Endothelial cell of umbilical vein (primary cell): ENCODE results near the gene COTL1. TPM values are rescaled to one million over a fixed set of nuclear protein-coding genes. Genes with fewer than 3 reads are reported as not detected.

ENCODE experiments used
- BruUV-seq: library from RNA; stranded (reverse); fragments of 400-500 nt; replicated peaks from 2 replicates; lab custom pipeline; 2021; lab: Mats Ljungman, UMichigan
- CTCF ChIA-PET: fragments of 300-600, 350-600 bp; sonication (Branson Sonifier 250); formaldehyde crosslinking; loops from one replicate; lab custom pipeline; 2021; ENCODE audit warnings: antibody characterized with exemption, inconsistent platforms; lab: Charles Lee
- POLR2A ChIA-PET: fragments of 300-600, 350-600 bp; sonication (Branson Sonifier 250); formaldehyde crosslinking; loops from one replicate; lab custom pipeline; 2021; ENCODE audit warnings: antibody characterized with exemption, inconsistent platforms; lab: Charles Lee
- DNase-seq: peaks from one replicate; pipeline ENCODE4 v3.0.0-alpha.2; 2011; ENCODE audit warnings: low read depth, low spot score
- FAIRE-seq: peaks from 2 replicates; lab custom pipeline; 2011; peaks lifted over from hg19 to GRCh38; lab: Jason Lieb, UNC
- H2AFZ ChIP-seq: 2 replicates; pipeline ENCODE4 v1.6.0; 2012; ENCODE audit warnings: low read depth, low read length, control low read depth, inconsistent platforms
- H3K27ac ChIP-seq: 2 replicates; pipeline ENCODE4 v1.5.1; 2011; ENCODE audit warnings: low read depth, mild to moderate bottlenecking, control low read depth, low read length, moderate library complexity; ENCODE audit not compliant: insufficient read depth
- H3K27me3 ChIP-seq, 2 experiments: 2 replicates each; pipeline versions ENCODE4 v1.6.0 to v1.6.1; 2011; ENCODE audit warnings: low read length in 2 of 2, mixed read lengths in 1 of 2; ENCODE audit not compliant: control insufficient read depth in 2 of 2, insufficient read depth in 2 of 2
- H3K36me3 ChIP-seq, 2 experiments: 2 replicates in 1 of 2; 3 replicates in 1 of 2; pipeline ENCODE4 v1.5.1; 2011; ENCODE audit warnings: low read length in 2 of 2, mild to moderate bottlenecking in 1 of 2, moderate library complexity in 1 of 2; ENCODE audit not compliant: control insufficient read depth in 2 of 2, insufficient read depth in 2 of 2; ENCODE audit errors: extremely low read depth in 1 of 2
- H3K4me1 ChIP-seq: 3 replicates; pipeline ENCODE4 v1.5.1; 2011; ENCODE audit warnings: mild to moderate bottlenecking, low read length; ENCODE audit not compliant: control insufficient read depth, insufficient read depth; ENCODE audit errors: extremely low read depth
- H3K4me2 ChIP-seq: 2 replicates; pipeline ENCODE4 v1.6.1; 2011; ENCODE audit warnings: low read length, control low read depth, mixed read lengths; ENCODE audit not compliant: insufficient read depth
- H3K4me3 ChIP-seq, 3 experiments: fragments of 200-600 bp in 1 of 3; sonication (generic), shearing (Covaris generic) in 1 of 3; replicated peaks in 1 of 3; 2 replicates each; pipeline ENCODE4 v1.5.1; 2011 to 2016; ENCODE audit warnings: control low read depth in 3 of 3, low read length in 3 of 3, mild to moderate bottlenecking in 2 of 3, inconsistent platforms in 1 of 3, low read depth in 1 of 3, moderate library complexity in 1 of 3; ENCODE audit not compliant: insufficient read depth in 1 of 3
- H3K79me2 ChIP-seq: 2 replicates; pipeline ENCODE4 v1.6.0; 2012; ENCODE audit warnings: low read length, inconsistent platforms; ENCODE audit not compliant: control insufficient read depth, insufficient read depth
- H3K9ac ChIP-seq: replicated peaks from 2 replicates; pipeline ENCODE3; 2011; ENCODE audit warnings: low read length, control low read depth; ENCODE audit not compliant: insufficient read depth; ENCODE audit errors: extremely low read depth
- H3K9me1 ChIP-seq: replicated peaks from 3 replicates; pipeline ENCODE4 v1.6.0; 2011; ENCODE audit warnings: mild to moderate bottlenecking, low read length; ENCODE audit not compliant: control insufficient read depth, insufficient read depth; ENCODE audit errors: extremely low read depth
- H3K9me3 ChIP-seq: replicated peaks from 2 replicates; pipeline ENCODE4 v1.5.1; 2012; ENCODE audit warnings: low read length, inconsistent platforms; ENCODE audit not compliant: control insufficient read depth, insufficient read depth
- H4K20me1 ChIP-seq: replicated peaks from 2 replicates; pipeline ENCODE3; 2011; ENCODE audit warnings: mild to moderate bottlenecking, low read length; ENCODE audit not compliant: control insufficient read depth, insufficient read depth; ENCODE audit errors: extremely low read depth
- EZH2 ChIP-seq: IDR thresholded peaks from 2 replicates; pipeline ENCODE4 v1.6.1; 2012; ENCODE audit warnings: borderline replicate concordance, low read depth, mild to moderate bottlenecking, moderate library complexity, low read length, inconsistent platforms; ENCODE audit not compliant: severe bottlenecking
- FOS ChIP-seq: IDR thresholded peaks from 2 replicates; pipeline ENCODE4 v1.6.1; 2011; ENCODE audit warnings: mild to moderate bottlenecking, low read length, moderate library complexity, borderline replicate concordance; ENCODE audit not compliant: insufficient read depth
- GATA2 ChIP-seq: IDR thresholded peaks from 2 replicates; pipeline ENCODE4 v1.7.0; 2011; ENCODE audit warnings: low read depth, mild to moderate bottlenecking, moderate library complexity, mixed read lengths, low read length; ENCODE audit not compliant: insufficient read length, insufficient read depth
- JUN ChIP-seq: IDR thresholded peaks from 2 replicates; pipeline ENCODE4 v1.6.1; 2011; ENCODE audit warnings: borderline replicate concordance, low read depth; ENCODE audit not compliant: insufficient read length, insufficient read depth
- MYC ChIP-seq: IDR thresholded peaks from one replicate; pipeline ENCODE4 v1.6.1; 2011; ENCODE audit warnings: mild to moderate bottlenecking, low read depth, low read length
- POLR2A ChIP-seq: IDR thresholded peaks from 2 replicates; pipeline ENCODE4 v1.6.1; 2012; ENCODE audit warnings: low read depth, mild to moderate bottlenecking, control low read depth, low read length
- POLR2AphosphoS5 ChIP-seq: IDR thresholded peaks from 2 replicates; pipeline ENCODE4 v1.6.1; 2012; ENCODE audit warnings: low read depth, mild to moderate bottlenecking, control low read depth, low read length, moderate library complexity; ENCODE audit not compliant: insufficient read depth
- dilution Hi-C: fragments of 300-500 bp; cut with MboI; formaldehyde crosslinking; loops from one replicate; pipeline ENCODE4 v1.15.0; 2019; ENCODE audit warnings: low sequenced_read_pairs; ENCODE audit not compliant: extremely low pct_ligation_motif_present
- intact Hi-C: fragments of 100-400 bp; cut with micrococcal nuclease; formaldehyde crosslinking; loops from one replicate; pipeline ENCODE4 v1.10.0; 2022
- polyA plus RNA-seq, 4 experiments: library from polyadenylated mRNA; depleted of rRNA in 3 of 4; stranded (reverse) in 3 of 4; unstranded in 1 of 4; fragments of >200 nt; gene quantifications; 2 replicates each; pipeline versions ENCODE4 v1.2.1 to v1.2.3, GENCODE V29; 2011 to 2012; ENCODE audit warnings: missing spikeins in 1 of 4
- total RNA-seq: library from RNA; stranded (reverse); gene quantifications from 2 replicates; pipeline ENCODE4 v1.2.3, GENCODE V29; 2021
- TF ChIP-seq, protein P1 (sequence below): IDR thresholded peaks from 2 replicates; pipeline ENCODE4 v1.6.1; 2011; ENCODE audit not compliant: insufficient read depth, insufficient read length

Gene COTL1
- total and polyA plus RNA-seq, 2 donors (not counting 3 experiments of a cell fraction or from before 2014, with no cell fraction given): 90.0 to 200 TPM

DNA sequence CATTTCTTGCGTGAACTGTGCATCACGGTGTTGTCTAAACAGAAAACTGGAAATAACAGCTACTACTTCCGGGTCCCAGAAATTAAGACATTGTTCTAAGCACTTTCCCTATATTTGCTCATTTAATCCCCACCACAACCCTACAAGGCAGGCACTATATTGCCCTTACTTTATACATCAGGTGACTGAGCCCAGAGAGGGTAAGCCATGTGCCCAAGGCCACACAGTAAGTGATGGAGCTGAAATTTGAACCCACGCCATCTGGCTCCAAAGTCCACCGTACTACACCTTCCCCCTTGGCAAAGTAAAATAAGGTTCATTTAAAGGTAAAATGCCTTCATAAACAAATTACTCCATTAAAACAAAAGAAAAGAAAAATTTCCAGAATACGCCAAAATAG, 33.2 kb downstream of the COTL1 start:
- intact Hi-C loops: no loop called here
- Histone ChIP-seq H3K4me3 (no peak overlapping the region), H3K79me2 (peaks cover under 1% of the 10 kb centered on the region), H2AFZ (no peak overlapping the region), H3K9ac (no peak overlapping the region), H3K27ac (no peak overlapping the region), H3K9me1 (no peaks in the 10 kb centered on the region), H3K4me1 (no peaks in the 10 kb centered on the region), H4K20me1 (no peaks in the 10 kb centered on the region), H3K36me3 (peaks cover 0 to 12% of the 10 kb centered on the region in 2 experiments), H3K9me3 (no peaks in the 10 kb centered on the region), H3K27me3 (no peaks in the 10 kb centered on the region), H3K4me2 (no peak overlapping the region)
- POLR2A ChIA-PET: no interaction called here
- FAIRE-seq (no peak), DNase-seq (no peak)
- TF ChIP-seq, protein P1, sequence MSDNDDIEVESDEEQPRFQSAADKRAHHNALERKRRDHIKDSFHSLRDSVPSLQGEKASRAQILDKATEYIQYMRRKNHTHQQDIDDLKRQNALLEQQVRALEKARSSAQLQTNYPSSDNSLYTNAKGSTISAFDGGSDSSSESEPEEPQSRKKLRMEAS: no peak
- TF ChIP-seq POLR2AphosphoS5 (no peak), MYC (no peak)
- no TSS peak for BruUV-seq
- dilution Hi-C loops: no loop called here
- CTCF ChIA-PET: interaction anchor here (0.7 to 1.3 kb wide), 3 partner anchors 41 to 78 kb away, joined by 3 to 7 read pairs (median 6); no protein-coding TSS in a partner anchor

DNA sequence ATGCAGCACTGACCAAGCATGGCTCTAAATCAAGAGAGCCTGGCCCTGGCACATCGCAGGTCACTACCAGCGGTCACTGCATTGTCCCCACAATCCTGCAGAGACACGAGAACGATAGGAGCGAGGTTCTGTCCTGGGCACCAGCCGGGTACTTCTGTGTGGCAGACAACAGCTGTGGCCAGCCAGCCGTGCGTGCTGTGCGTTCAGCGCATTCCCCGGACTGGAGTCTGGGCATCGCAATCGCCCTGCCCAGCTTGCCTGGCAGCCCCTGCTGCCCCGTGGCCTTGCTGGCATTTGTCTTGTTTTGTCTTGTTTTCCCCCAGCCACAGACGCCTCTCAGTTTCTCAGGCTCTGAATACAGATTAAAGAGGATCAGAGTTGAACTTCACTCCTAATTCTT, 33.9 kb downstream of the COTL1 start:
- H3K9me3 ChIP-seq: no peaks in the 10 kb centered on the region
- TF ChIP-seq POLR2A: no peak
- TF ChIP-seq EZH2: no peak
- TF ChIP-seq, protein P1: no peak
- no peak for TF ChIP-seq FOS
- no peak for TF ChIP-seq JUN
- no peak for TF ChIP-seq GATA2
- TF ChIP-seq MYC: no peak
- CTCF ChIA-PET: interaction anchor here (1.3 kb wide), 1 partner anchor 78 kb away, joined by 6 read pairs; no protein-coding TSS in a partner anchor
- no peaks in the 10 kb centered on the region for H3K9me1 ChIP-seq
- H3K4me3 ChIP-seq: no peak overlapping the region
- no peaks in the 10 kb centered on the region for H3K27me3 ChIP-seq
- no peak overlapping the region for H2AFZ ChIP-seq
- no peaks in the 10 kb centered on the region for H3K4me1 ChIP-seq
- no TSS peak for BruUV-seq
- FAIRE-seq (no peak), DNase-seq (no peak)
- POLR2A ChIA-PET: no interaction called here
- no peak overlapping the region for H3K27ac ChIP-seq
- no peaks in the 10 kb centered on the region for H3K79me2 ChIP-seq
- dilution Hi-C loops: no loop called here
- no peaks in the 10 kb centered on the region for H4K20me1 ChIP-seq
- intact Hi-C loops: no loop called here
- H3K4me2 ChIP-seq: no peak overlapping the region
- no peak overlapping the region for H3K9ac ChIP-seq
- peaks cover 0 to 12% of the 10 kb centered on the region in 2 experiments for H3K36me3 ChIP-seq
